A673 (cell line): Measurements from ENCODE around the gene GSG1L. TPM values are rescaled to one million over a fixed set of nuclear protein-coding genes. Genes with fewer than 3 reads are reported as not detected.

Experiments
- BruUV-seq: library from RNA; stranded (reverse); fragments of 400-500 nt; replicated peaks from 2 replicates; lab custom pipeline; 2021; lab: Mats Ljungman, UMichigan
- CTCF ChIA-PET: fragments of 300-600 bp; sonication (Branson Sonifier 250); formaldehyde crosslinking; loops from one replicate; lab custom pipeline; 2022; ENCODE audit warnings: antibody characterized with exemption; lab: Charles Lee
- POLR2A ChIA-PET: fragments of 300-600 bp; sonication (Branson Sonifier 250); formaldehyde crosslinking; loops from one replicate; lab custom pipeline; 2022; ENCODE audit warnings: antibody characterized with exemption; ENCODE audit not compliant: low non-redundant PET; lab: Charles Lee
- DNase-seq: peaks from one replicate; pipeline ENCODE4 v3.0.0-alpha.2; 2015; ENCODE audit warnings: low spot score
- H3K27ac ChIP-seq: fragments of 200-600 bp; sonication (generic); 2 replicates; pipeline ENCODE4 v1.5.1; 2016; ENCODE audit warnings: mixed run types, low read depth, mild to moderate bottlenecking, mixed read lengths, antibody characterized with exemption, low read length; ENCODE audit not compliant: poor library complexity, severe bottlenecking
- H3K27me3 ChIP-seq: fragments of 200-600 bp; sonication (generic); replicated peaks from 2 replicates; pipeline ENCODE4 v1.6.1; 2017; ENCODE audit warnings: mixed run types, low read depth, mild to moderate bottlenecking, mixed read lengths, antibody characterized with exemption, low read length; ENCODE audit not compliant: insufficient read depth, poor library complexity
- H3K36me3 ChIP-seq: fragments of 200-600 bp; sonication (generic); 2 replicates; pipeline ENCODE4 v1.6.1; 2016; ENCODE audit warnings: mixed run types, mild to moderate bottlenecking, mixed read lengths, antibody characterized with exemption, low read length; ENCODE audit not compliant: insufficient read depth, poor library complexity, severe bottlenecking
- H3K4me1 ChIP-seq: fragments of 200-600 bp; sonication (generic); 2 replicates; pipeline ENCODE4 v1.6.1; 2017; ENCODE audit warnings: mixed run types, mild to moderate bottlenecking, mixed read lengths, antibody characterized with exemption, low read length; ENCODE audit not compliant: insufficient read depth, poor library complexity, severe bottlenecking
- H3K4me3 ChIP-seq: fragments of 200-600 bp; sonication (generic); 2 replicates; pipeline ENCODE4 v1.5.1; 2016; ENCODE audit warnings: low read depth, mixed run types, mild to moderate bottlenecking, mixed read lengths, low read length; ENCODE audit not compliant: poor library complexity, severe bottlenecking
- H3K9me3 ChIP-seq: fragments of 200-600 bp; sonication (generic); 2 replicates; pipeline ENCODE4 v1.6.1; 2016; ENCODE audit warnings: mixed run types, low read depth, mild to moderate bottlenecking, mixed read lengths, antibody characterized with exemption, low read length; ENCODE audit not compliant: poor library complexity, severe bottlenecking
- EZH2 ChIP-seq: fragments of 200-600 bp; sonication (generic); IDR thresholded peaks from 2 replicates; pipeline ENCODE4 v1.6.1; 2017; ENCODE audit warnings: borderline replicate concordance, low read depth, mild to moderate bottlenecking, mixed read lengths, antibody characterized with exemption, low read length; ENCODE audit not compliant: poor library complexity, severe bottlenecking
- intact Hi-C: fragments of 100-400 bp; cut with micrococcal nuclease; formaldehyde crosslinking; loops from one replicate; pipeline ENCODE4 v1.10.0; 2022; ENCODE audit not compliant: unreplicated experiment
- total RNA-seq: library from RNA; stranded (reverse); gene quantifications from 2 replicates; pipeline ENCODE4 v1.2.3, GENCODE V29; 2021
- TF ChIP-seq, protein P1 (sequence below): fragments of 300-800, 200-600 bp; sonication (generic); conservative IDR thresholded peaks from 2 replicates; pipeline ENCODE4 v1.5.1; 2017; ENCODE audit warnings: low read depth, mild to moderate bottlenecking, antibody characterized with exemption, low read length, moderate library complexity, mixed read lengths

GSG1L gene
- total RNA-seq, 1 experiment from 2014 or later: not detected

DNA sequence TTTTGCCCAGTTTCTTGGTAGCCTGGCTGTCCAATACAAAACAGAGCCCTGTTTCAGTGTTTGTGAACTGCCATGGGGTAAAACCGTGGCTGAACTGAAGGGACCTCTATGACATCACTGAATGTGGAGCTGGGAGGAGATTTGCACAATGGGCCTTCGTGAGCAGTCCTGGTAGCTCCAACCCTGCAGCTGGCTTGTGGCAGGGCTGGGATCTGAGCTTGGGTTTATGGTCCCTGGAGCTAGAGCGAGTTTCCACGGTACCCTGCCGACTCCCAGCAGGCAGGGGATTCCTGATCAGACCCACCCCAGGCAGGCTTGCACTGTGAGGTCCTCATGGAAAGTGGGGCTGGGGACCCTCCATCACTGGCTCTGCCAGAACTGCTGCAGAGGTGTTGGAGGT lies 247.0 kb downstream of the GSG1L start:
- CTCF ChIA-PET: no interaction called here
- H3K27ac ChIP-seq: no peak overlapping the region
- TF ChIP-seq, protein P1, sequence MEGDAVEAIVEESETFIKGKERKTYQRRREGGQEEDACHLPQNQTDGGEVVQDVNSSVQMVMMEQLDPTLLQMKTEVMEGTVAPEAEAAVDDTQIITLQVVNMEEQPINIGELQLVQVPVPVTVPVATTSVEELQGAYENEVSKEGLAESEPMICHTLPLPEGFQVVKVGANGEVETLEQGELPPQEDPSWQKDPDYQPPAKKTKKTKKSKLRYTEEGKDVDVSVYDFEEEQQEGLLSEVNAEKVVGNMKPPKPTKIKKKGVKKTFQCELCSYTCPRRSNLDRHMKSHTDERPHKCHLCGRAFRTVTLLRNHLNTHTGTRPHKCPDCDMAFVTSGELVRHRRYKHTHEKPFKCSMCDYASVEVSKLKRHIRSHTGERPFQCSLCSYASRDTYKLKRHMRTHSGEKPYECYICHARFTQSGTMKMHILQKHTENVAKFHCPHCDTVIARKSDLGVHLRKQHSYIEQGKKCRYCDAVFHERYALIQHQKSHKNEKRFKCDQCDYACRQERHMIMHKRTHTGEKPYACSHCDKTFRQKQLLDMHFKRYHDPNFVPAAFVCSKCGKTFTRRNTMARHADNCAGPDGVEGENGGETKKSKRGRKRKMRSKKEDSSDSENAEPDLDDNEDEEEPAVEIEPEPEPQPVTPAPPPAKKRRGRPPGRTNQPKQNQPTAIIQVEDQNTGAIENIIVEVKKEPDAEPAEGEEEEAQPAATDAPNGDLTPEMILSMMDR: no peak
- TF ChIP-seq EZH2: no peak
- POLR2A ChIA-PET: no interaction called here
- no peaks in the 10 kb centered on the region for H3K4me1 ChIP-seq
- no peak overlapping the region for H3K4me3 ChIP-seq
- intact Hi-C loops: no loop called here
- H3K36me3 ChIP-seq: no peaks in the 10 kb centered on the region
- BruUV-seq: no TSS peak
- no peaks in the 10 kb centered on the region for H3K9me3 ChIP-seq
- DNase-seq: no peak
- peaks cover 46% of the 10 kb centered on the region for H3K27me3 ChIP-seq

DNA sequence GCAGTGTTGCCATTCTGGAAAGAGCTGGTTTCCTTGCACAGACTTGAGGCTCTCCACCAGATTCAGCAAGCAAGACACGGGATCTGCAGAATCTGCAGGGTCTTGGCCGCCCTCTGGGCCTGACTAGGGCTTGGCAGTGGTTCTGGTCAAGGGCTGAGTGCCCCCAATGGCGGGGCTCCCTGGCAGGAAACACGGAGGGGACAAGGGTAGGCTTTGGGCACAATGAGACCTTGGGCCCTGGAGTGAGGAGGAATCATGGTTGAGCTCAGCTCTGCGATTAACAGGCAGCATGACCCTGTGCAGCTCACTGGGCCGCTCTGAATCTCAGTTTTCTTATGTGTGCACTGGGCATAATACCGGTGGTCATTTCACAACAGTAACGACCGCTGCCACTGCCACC lies 249.9 kb downstream of the GSG1L start:
- no peak overlapping the region for H3K4me3 ChIP-seq
- no peaks in the 10 kb centered on the region for H3K4me1 ChIP-seq
- BruUV-seq: no TSS peak
- intact Hi-C loops: no loop called here
- CTCF ChIA-PET: no interaction called here
- H3K27ac ChIP-seq: no peak overlapping the region
- DNase-seq: no peak
- no peaks in the 10 kb centered on the region for H3K9me3 ChIP-seq
- POLR2A ChIA-PET: no interaction called here
- TF ChIP-seq, protein P1: no peak
- no peak for TF ChIP-seq EZH2
- H3K27me3 ChIP-seq: peaks cover 32% of the 10 kb centered on the region
- H3K36me3 ChIP-seq: no peaks in the 10 kb centered on the region

DNA sequence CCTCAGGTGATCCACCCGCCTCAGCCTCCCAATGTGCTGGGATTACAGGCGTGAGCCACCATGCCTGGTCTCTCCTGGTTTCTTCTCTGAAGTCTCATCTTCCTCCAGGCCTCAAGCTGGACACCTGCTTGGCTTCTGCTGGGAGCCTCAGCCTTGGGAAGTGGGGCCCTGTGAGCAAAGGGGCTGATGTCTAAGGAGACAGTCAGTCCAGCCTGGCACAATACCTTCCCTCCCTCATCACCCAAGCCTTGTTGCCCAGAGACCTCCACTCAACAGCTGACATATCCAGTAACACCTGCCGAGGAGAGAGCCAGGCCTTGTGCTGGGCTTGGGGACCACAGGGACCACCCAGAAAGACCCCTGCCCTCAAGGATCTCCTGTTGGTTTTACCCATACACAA lies 251.6 kb downstream of the GSG1L start:
- Histone ChIP-seq H3K4me1 (no peaks in the 10 kb centered on the region), H3K9me3 (no peaks in the 10 kb centered on the region), H3K4me3 (no peak overlapping the region), H3K36me3 (no peaks in the 10 kb centered on the region), H3K27ac (no peak overlapping the region), H3K27me3 (peaks cover 18% of the 10 kb centered on the region)
- CTCF ChIA-PET: no interaction called here
- no TSS peak for BruUV-seq
- no peak for DNase-seq
- POLR2A ChIA-PET: no interaction called here
- TF ChIP-seq EZH2: no peak
- intact Hi-C loops: no loop called here

DNA sequence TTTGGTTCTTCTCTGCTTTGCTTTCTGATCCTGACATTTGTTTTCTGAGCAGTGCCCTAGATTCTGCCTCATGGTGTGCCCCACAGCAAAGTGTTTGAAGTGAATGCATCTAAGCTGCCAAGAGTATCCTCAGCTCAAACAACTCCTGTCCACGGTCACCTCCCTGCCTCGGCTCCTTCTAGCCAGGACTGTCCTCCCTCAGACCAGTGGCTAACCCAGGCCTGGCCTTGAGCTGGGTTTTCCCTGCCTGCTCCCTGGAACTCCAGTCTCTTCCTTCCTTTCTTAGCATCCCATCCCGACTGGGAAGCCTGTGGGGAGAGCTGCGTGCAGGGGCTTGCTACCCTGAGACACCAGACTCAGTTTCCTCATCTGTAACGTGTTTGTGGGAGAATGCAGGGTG lies 256.5 kb downstream of the GSG1L start:
- Histone ChIP-seq H3K36me3 (no peaks in the 10 kb centered on the region), H3K9me3 (no peaks in the 10 kb centered on the region), H3K4me3 (no peak overlapping the region), H3K27ac (no peak overlapping the region), H3K4me1 (no peaks in the 10 kb centered on the region), H3K27me3 (peaks cover 17% of the 10 kb centered on the region)
- DNase-seq: no peak
- POLR2A ChIA-PET: no interaction called here
- no peak for TF ChIP-seq EZH2
- TF ChIP-seq, protein P1: no peak
- BruUV-seq: no TSS peak
- CTCF ChIA-PET: no interaction called here
- intact Hi-C loops: no loop called here
